PC-9 (cell line): Measurements from ENCODE around the gene CFAP20DC. TPM values are rescaled to one million over a fixed set of nuclear protein-coding genes. Genes with fewer than 3 reads are reported as not detected.

Experiments used
- BruUV-seq: library from RNA; stranded (reverse); fragments of 400-500 nt; replicated peaks from 2 replicates; lab custom pipeline; 2021; lab: Mats Ljungman, UMichigan
- CTCF ChIA-PET: fragments of 300-600 bp; sonication (Branson Sonifier 250); formaldehyde crosslinking; loops from one replicate; lab custom pipeline; 2022; ENCODE audit warnings: antibody characterized with exemption; lab: Charles Lee
- POLR2A ChIA-PET: fragments of 300-600 bp; sonication (Branson Sonifier 250); formaldehyde crosslinking; loops from one replicate; lab custom pipeline; 2022; ENCODE audit warnings: antibody characterized with exemption; ENCODE audit not compliant: unreplicated experiment; lab: Charles Lee
- DNase-seq, 2 experiments: peaks; one replicate each; pipeline versions ENCODE4 v3.0.0 to v3.0.0-alpha.2; 2015 to 2022; ENCODE audit warnings: mixed read lengths in 1 of 2
- H2AFZ ChIP-seq: fragments of 200-600 bp; sonication (generic); 2 replicates; pipeline ENCODE4 v1.8.1; 2017; ENCODE audit warnings: antibody characterized with exemption
- H3F3A ChIP-seq: fragments of 200-600 bp; sonication (generic); 2 replicates; pipeline ENCODE4 v1.8.1; 2017; ENCODE audit warnings: antibody characterized with exemption, mild to moderate bottlenecking, low read depth; ENCODE audit not compliant: insufficient read depth
- H3K27ac ChIP-seq: fragments of 200-600 bp; sonication (generic); 2 replicates; pipeline ENCODE4 v1.6.1; 2016; ENCODE audit warnings: mixed run types
- H3K27me3 ChIP-seq: fragments of 200-600 bp; sonication (generic); 2 replicates; pipeline ENCODE4 v1.6.1; 2016; ENCODE audit warnings: low read depth, mixed run types; ENCODE audit not compliant: insufficient read depth
- H3K36me3 ChIP-seq: fragments of 200-600 bp; sonication (generic); 2 replicates; pipeline ENCODE4 v1.6.1; 2016; ENCODE audit warnings: low read depth, mixed run types
- H3K4me1 ChIP-seq: fragments of 200-600 bp; sonication (generic); replicated peaks from 2 replicates; pipeline ENCODE4 v1.6.1; 2016; ENCODE audit warnings: mixed run types; ENCODE audit not compliant: insufficient read depth
- H3K4me2 ChIP-seq: fragments of 200-600 bp; sonication (generic); 2 replicates; pipeline ENCODE4 v1.6.1; 2017; ENCODE audit warnings: mixed run types
- H3K4me3 ChIP-seq: fragments of 200-600 bp; sonication (generic); 2 replicates; pipeline ENCODE4 v1.6.1; 2016; ENCODE audit warnings: mixed run types
- H3K79me2 ChIP-seq: fragments of 200-600 bp; sonication (generic); 2 replicates; pipeline ENCODE4 v1.6.1; 2017; ENCODE audit warnings: low read depth, mixed run types
- H3K9me2 ChIP-seq: fragments of 200-600 bp; sonication (generic); 2 replicates; pipeline ENCODE4 v1.8.1; 2017; ENCODE audit warnings: mild to moderate bottlenecking; ENCODE audit not compliant: insufficient read depth
- H3K9me3 ChIP-seq: fragments of 200-600 bp; sonication (generic); 2 replicates; pipeline ENCODE4 v1.8.1; 2016; ENCODE audit warnings: low read depth; ENCODE audit not compliant: insufficient read depth
- H4K20me1 ChIP-seq: fragments of 200-600 bp; sonication (generic); 2 replicates; pipeline ENCODE4 v1.8.1; 2017; ENCODE audit not compliant: insufficient read depth
- EZH2 ChIP-seq: fragments of 200-600 bp; sonication (generic); IDR thresholded peaks from 2 replicates; pipeline ENCODE4 v1.8.0; 2017; ENCODE audit warnings: antibody characterized with exemption, low read depth
- intact Hi-C: fragments of 100-400 bp; cut with micrococcal nuclease; formaldehyde crosslinking; loops from one replicate; pipeline ENCODE4 v1.10.0; 2022; ENCODE audit not compliant: unreplicated experiment
- total RNA-seq: library from RNA; stranded (reverse); gene quantifications from 2 replicates; pipeline ENCODE4 v1.2.3, GENCODE V29; 2021
- TF ChIP-seq, protein P1 (sequence below): fragments of 200-600 bp; sonication (generic); conservative IDR thresholded peaks from 2 replicates; pipeline ENCODE4 v1.6.1; 2017; ENCODE audit warnings: mixed run types, antibody characterized with exemption, mild to moderate bottlenecking, moderate library complexity

Gene CFAP20DC
- total RNA-seq, 1 experiment from 2014 or later: 6.7 TPM

DNA sequence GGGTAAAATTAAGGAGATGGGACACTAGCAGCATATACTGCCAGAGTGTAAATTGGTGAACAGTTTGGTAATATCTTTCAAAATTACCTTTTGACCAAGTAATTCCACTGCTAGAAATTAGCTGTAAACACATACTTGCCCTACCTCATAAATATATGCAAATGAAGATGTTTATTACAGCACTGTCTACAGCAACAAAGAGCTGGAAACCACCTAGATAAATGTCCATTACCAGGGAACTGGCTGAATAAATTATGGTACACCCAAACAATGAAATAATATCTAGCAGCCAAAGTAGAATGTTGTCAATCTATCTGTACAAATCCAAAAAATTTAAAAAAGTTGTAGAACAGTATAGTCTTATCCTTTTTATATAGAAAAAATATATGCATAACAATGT, 277.4 kb downstream of the CFAP20DC start:
- POLR2A ChIA-PET: no interaction called here
- no peak overlapping the region for H2AFZ ChIP-seq
- CTCF ChIA-PET: no interaction called here
- H3K9me3 ChIP-seq: 0 out of 2 replicates have a peak, but pooled peaks cover 5% of the 10 kb centered on the region
- H3K4me2 ChIP-seq: no peak overlapping the region
- H3K4me3 ChIP-seq: no peak overlapping the region
- no peaks in the 10 kb centered on the region for H3K27me3 ChIP-seq
- no peak for DNase-seq
- H3K9me2 ChIP-seq: no peaks in the 10 kb centered on the region
- H4K20me1 ChIP-seq: no peaks in the 10 kb centered on the region
- H3K4me1 ChIP-seq: no peaks in the 10 kb centered on the region
- H3K79me2 ChIP-seq: no peaks in the 10 kb centered on the region
- intact Hi-C loops: no loop called here
- no peak overlapping the region for H3K27ac ChIP-seq
- no peaks in the 10 kb centered on the region for H3K36me3 ChIP-seq
- H3F3A ChIP-seq: no peaks in the 10 kb centered on the region
- BruUV-seq: no TSS peak
- no peak for TF ChIP-seq EZH2
- TF ChIP-seq, protein P1, sequence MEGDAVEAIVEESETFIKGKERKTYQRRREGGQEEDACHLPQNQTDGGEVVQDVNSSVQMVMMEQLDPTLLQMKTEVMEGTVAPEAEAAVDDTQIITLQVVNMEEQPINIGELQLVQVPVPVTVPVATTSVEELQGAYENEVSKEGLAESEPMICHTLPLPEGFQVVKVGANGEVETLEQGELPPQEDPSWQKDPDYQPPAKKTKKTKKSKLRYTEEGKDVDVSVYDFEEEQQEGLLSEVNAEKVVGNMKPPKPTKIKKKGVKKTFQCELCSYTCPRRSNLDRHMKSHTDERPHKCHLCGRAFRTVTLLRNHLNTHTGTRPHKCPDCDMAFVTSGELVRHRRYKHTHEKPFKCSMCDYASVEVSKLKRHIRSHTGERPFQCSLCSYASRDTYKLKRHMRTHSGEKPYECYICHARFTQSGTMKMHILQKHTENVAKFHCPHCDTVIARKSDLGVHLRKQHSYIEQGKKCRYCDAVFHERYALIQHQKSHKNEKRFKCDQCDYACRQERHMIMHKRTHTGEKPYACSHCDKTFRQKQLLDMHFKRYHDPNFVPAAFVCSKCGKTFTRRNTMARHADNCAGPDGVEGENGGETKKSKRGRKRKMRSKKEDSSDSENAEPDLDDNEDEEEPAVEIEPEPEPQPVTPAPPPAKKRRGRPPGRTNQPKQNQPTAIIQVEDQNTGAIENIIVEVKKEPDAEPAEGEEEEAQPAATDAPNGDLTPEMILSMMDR: no peak

DNA sequence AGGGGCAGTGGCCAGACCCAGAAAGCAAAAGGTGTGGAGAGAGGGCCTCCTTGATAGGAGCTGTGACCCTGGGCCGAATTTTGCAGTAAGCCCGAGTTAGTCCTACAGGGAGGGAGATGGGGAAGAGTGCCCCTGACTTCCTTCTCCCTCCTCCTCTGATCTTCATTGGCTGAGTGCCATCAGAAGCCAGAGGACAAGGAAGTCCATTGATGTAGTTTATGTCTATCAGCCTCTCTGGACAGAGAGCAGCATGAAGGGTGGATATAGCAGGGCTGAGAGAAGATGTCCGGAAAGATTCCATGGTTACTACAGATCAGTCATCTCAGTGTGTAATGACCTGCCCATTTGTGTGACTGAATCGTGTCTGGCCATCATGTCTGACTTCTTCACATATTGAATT, 280.8 kb downstream of the CFAP20DC start:
- Histone ChIP-seq H3K9me3 (0 out of 2 replicates have a peak, but pooled peaks cover 5% of the 10 kb centered on the region), H3K27ac (no peak overlapping the region), H3K4me1 (no peaks in the 10 kb centered on the region), H4K20me1 (no peaks in the 10 kb centered on the region), H3K9me2 (no peaks in the 10 kb centered on the region), H3K79me2 (no peaks in the 10 kb centered on the region), H3K4me3 (no peak overlapping the region), H3F3A (no peaks in the 10 kb centered on the region), H3K27me3 (no peaks in the 10 kb centered on the region), H3K4me2 (no peak overlapping the region), H2AFZ (no peak overlapping the region), H3K36me3 (no peaks in the 10 kb centered on the region)
- no TSS peak for BruUV-seq
- DNase-seq: no peak
- ChIA-PET CTCF (no interaction called here), POLR2A (no interaction called here)
- TF ChIP-seq EZH2: no peak
- TF ChIP-seq, protein P1: no peak
- intact Hi-C loops: no loop called here

DNA sequence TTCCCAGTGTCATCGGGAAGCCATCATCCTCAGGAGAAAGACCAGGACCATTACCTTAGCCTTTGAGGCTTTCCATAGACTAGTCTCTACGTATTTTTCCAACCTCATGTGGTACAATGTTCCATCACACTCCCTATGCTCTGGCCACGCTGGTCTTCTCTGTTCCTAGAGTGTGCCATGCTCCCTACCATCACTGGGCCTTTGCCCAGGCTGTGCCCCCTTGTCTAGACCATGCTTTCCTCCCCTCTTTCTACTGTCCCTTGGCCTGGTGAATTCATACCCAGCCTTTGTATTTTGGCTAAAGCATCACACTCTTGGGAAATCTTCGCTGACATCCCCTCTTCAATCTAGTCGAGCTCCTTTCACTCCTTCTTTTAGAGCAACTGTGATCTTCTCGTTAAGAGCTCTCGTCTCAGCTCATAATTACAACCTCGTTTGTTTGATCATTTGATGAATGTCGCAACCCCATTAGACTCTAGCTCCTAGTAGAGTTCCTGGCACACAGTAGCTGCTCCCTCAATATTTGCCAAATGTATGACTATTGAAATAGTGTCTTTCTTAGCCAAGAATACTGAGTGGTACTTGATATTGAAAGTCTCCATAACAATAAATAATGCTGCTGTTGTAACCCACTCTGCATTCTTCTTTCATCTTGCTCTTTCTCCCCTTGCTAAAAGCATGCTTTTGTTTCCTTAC, 283.1 kb downstream of the CFAP20DC start:
- no peaks in the 10 kb centered on the region for H3K27me3 ChIP-seq
- H3K4me2 ChIP-seq: no peak overlapping the region
- ChIA-PET CTCF (no interaction called here), POLR2A (no interaction called here)
- intact Hi-C loops: no loop called here
- H3K79me2 ChIP-seq: no peaks in the 10 kb centered on the region
- no peak overlapping the region for H3K27ac ChIP-seq
- H2AFZ ChIP-seq: no peak overlapping the region
- H3K4me3 ChIP-seq: no peak overlapping the region
- H3F3A ChIP-seq: no peaks in the 10 kb centered on the region
- DNase-seq: no peak
- TF ChIP-seq, protein P1: no peak
- TF ChIP-seq EZH2: no peak
- no peaks in the 10 kb centered on the region for H3K9me2 ChIP-seq
- H4K20me1 ChIP-seq: no peaks in the 10 kb centered on the region
- no peaks in the 10 kb centered on the region for H3K4me1 ChIP-seq
- no TSS peak for BruUV-seq
- H3K36me3 ChIP-seq: no peaks in the 10 kb centered on the region
- no peaks in the 10 kb centered on the region for H3K9me3 ChIP-seq
